HG03432 (cell line): ENCODE data around the gene LYSMD2.
"Not testable (repeated sequence)": the region's sequence is repeated elsewhere in the genome, so short reads cannot be mapped to it uniquely, and the experiment has no call there.

Experiments used
- ATAC-seq: cut with Tn5 transposase; IDR thresholded peaks from one replicate; pipeline ENCODE4 v1.9.1; 2021; ENCODE audit warnings: mild to moderate bottlenecking, moderate library complexity; ENCODE audit not compliant: unreplicated experiment

The LYSMD2 gene, protein sequence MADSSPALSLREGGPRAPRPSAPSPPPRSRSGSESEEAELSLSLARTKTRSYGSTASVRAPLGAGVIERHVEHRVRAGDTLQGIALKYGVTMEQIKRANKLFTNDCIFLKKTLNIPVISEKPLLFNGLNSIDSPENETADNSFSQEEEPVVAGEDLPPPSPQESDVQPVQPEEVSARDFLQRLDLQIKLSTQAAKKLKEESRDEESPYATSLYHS

DNA sequence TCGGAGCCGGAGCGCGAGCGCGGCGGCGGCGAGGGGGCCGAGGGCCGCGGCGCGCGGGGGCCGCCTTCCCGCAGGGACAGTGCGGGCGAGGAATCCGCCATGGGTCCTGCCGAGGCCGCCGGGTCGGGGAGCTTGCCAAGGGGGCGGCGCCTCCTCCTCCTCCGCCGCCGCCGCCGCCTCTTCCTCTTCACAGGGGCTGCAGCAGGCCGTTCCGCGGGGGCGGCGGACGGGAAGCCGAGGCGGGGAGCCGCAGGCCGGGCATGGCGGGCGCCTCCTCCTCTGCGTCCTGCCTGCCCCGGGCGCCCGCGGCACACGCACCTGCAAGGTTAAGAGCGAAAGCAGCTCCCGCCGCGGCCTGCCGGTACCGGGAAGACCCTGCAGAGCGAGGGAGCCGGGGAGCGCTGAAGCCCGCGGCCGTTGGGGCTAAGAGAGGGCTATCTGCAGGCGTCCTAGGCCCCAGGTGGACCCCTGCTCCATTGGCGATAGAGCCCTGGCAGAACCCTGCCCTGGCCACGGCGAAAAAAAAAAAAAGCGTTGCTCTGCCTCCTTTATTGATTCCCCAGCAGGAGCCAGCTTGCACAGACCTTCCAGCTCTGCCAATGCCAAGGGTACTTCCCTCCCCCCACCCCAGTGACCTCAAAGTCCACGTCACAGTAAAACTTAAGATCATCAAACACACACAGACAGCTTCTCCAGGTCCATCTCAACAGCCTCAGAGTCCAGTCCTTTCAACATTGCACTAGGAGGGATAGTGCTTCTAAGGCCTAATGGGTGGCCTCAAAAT lies at the start of gene LYSMD2:
Gene LYSMD2, minus strand, starts transcription at position 134 of the 784 bp plus-strand sequence. Its CDS starts 33 bp downstream, at position 101.
- peak; percentile 62 for ATAC-seq

DNA sequence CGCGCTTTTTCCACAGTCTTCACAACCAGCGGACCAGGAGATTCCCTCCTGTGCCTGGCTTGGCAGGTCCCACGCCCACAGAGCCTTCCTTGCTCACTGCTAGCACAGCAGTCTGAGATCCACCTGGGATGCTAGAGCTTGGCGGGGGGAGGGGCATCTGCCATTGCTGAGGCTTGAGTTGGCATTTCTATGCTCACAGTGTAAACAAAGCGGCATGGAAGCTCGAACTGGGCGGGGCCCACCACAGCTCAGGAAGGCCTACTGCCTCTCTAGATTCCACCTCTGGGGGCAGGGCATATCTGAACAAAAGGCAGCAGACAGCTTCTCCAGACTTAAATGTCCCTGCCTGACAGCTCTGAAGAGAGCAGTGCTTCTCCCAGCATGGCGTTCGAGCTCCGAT lies 49.7 kb upstream of the LYSMD2 start:
- ATAC-seq = not testable (repeated sequence)

DNA sequence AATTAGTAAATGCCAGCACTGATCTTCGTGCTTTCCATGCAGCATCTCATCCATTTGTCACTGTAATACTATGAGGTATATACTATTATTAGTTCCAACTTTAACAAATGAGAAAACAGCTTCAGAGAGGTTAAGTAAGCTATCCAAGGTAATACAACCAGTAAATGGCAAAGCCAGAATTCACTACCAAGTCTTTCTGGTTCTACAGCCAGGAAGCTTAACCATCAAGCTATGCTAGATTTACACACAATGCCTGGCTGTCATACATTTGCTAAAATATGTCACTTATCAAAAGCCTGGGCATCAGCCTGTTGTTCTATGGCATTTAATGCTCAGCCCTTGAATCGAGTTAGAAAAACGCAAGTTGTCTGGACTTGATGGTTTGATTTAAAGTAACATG lies 46.5 kb upstream of the LYSMD2 start:
- ATAC-seq = no peak

DNA sequence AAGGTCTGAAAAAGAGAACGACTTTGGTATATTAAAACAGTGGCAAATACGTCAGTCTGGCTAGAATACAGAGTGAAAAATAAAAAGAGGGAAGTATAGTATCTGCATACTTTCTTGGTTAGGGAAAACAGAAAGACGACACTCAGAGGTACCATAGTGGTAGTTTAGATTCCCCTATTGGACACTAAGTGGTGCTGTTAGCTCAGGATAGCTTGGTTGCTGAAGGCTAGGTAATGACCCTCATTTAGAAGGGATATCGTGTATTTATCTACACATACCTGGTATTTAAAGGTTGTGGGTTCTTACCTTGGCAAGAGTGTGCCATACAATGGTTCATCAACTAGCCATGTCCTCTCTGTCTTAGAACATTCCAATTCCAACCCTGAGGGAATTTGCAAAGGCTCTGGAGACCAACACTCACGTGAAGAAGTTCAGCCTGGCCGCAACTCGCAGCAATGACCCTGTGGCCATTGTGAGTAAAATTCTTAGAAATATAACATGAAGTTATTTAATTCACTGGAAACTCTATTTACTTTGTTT lies 45.0 kb upstream of the LYSMD2 start:
- ATAC-seq = no peak

DNA sequence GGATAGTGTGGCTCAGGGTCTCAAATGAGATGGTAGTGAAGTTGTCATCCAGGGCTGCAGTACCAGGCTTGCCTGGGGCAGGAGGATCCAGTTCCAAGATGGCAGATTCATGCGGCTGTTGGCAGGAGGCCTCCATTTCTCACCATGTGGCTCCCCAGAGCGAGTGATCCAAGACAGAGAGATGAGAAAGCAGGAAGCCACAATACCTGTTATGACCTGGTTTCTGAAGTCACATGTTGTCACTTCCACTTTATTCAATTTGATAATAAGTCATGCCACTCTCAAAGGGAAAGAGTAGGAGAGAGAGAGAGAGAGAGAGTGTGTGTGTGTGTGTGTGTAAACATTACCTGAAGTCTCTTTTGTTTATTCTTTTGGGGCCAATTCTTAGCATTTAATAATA lies 44.1 kb upstream of the LYSMD2 start:
- no peak for ATAC-seq

DNA sequence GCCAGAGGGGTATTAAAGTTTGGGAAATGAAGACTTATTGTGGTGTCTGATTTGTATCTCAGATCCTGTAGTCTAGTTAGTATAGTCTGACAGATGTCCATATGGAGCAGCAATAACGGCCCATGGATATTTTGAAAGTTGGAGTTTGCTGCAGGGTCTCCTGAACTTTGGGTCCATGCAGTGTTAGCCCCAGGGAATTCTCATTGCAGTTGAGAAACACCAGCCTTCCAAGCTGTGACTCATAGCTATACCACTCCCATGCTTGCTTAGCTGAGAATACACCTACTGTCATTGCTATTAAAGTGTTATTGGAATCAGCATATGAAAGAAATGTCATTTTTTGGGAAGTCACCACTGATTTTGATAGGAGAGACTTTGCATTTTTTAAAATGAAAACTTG lies 43.2 kb upstream of the LYSMD2 start:
- no peak for ATAC-seq

DNA sequence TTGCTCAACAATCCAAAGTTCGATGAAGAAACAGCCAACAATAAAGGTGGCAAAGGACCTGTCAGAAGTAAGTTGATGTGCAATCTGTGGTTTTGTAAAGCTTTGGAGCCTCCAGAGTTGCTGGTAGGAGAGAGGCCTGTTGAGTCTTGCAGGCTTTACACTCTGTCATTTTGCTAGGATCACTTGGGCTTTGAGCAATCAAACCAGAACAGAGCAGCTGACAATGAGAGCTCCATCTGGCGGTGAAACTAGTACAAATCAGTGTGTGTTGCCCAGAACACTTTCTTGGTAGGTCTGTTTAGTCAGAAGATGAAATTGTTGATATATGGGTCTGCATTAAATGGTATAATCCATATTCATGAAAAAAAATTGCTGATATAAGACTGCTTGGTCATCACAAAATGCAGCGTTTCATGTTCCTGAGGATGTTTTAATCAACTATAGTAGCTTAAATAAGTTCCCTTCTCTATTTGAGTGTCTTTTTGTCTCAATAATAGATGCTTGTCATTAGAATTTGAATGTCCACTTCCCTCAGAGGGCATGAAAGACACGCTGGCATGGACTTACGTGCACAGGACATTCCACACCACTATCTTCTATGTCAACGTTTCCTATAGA lies 39.6 kb upstream of the LYSMD2 start:
- peak; percentile 60 for ATAC-seq

DNA sequence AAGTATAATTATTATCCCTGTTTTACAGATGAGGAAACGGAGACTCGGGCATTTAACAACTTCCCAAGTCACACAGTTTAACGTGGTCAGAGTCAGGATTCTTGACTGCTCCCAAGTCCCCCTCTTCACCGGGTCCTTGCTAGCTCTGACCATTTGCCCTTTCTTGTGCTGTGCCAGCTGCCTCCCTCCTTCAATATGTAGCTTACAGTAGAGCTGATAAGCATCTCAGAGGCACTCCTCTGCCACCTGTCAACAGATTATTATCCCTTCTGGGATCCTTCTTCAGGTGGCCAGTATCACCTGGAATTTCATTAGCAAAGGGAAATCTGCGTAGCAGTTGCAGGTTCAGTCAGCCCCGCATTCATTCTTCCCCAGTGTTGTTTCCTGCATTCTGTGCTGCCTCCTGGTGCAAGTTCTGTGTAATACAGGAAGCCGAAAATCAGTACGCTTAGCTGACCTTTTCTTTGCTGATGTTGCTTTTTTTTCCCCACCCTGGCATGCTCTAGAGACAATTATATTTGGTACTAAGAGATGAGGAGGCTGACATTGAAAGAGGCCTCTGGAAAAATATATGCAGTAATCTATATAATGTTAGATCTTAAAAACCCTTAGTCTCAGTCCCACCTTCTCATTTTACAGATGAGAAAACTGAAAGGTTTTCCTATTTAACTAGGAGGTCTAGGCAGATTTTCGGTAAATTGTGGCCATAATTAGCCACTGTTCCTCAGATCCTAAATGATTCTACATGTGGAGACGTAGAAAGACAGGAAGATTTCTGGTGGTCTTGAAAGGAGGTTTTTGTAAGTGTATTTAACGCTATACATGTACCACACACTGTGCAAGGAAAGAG lies 38.7 kb upstream of the LYSMD2 start:
- no peak for ATAC-seq

DNA sequence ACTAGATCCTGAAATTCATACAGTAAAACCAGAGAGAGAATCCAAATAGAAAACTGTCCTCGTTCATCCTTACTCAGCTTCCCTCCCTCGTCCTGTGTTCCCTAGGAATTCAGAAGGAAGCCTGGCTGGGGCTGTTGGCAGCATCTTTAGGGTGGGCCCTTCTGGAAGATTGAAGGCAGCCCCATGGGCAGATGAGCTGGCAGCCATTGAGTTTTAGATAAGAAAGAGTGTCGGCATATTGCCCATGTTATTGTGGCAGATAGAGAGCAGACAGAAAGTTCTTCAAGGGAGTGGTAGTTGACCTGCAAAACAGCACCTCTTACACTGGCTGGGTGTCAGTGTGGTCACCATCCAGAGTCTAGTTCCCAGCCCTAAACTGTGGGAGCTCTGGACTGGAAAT lies 37.5 kb upstream of the LYSMD2 start:
- no peak for ATAC-seq

DNA sequence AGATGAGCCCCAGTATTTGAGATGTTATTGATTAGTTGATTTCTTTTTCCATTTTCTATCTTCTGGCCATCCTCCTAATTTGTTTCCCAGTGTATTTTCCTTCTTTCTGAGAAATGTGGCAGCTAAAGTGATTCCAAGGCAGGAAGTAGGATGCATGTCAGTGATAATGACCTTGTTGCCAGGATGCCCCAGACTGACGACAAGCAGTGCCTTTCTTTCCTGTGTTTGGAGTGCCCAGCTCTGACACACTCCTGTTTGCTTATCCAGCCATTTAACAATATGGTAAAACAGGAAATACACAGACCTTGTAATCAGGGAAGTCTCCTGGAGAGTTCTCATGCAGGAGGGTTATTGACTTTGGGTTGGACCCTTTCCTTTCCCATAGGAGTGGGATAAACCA lies 34.3 kb upstream of the LYSMD2 start:
- ATAC-seq = no peak

DNA sequence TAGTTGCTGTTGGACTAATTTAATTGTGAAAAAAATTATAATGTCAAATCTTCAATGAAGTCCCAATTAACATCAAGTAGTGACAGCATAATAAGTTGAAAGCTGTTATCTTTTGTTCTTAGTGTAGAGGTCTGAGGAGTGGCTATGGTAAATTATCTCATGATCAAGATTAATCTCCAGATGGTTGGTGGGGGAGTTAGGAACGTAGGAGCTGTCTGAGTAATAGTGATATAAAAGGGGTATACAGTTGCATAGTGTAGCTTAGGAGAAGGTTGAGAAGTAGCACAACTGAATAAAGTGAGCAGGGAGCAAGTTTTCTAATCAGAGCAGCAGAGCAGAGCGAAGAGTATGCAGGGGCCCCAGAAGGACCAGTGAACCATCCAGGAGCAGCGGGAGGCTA lies 33.4 kb upstream of the LYSMD2 start:
- no peak for ATAC-seq

DNA sequence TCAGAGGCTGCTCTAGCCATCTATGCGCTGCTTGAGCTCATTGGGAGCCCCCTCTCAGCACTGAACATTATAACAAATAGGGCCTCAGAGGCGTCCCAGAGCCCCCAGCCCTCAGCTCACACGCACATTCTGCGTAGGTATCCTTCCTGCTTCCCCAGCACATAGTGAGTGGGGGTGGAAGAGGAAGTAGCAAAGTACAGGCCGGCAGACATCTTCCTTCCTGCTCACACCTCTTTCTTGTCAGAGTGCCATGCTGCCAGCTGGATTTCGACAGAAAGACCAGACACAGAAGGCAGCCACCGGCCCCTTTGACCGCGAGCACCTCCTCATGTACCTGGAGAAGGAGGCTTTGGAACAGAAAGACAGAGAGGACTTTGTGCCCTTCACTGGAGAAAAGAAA lies 30.6 kb upstream of the LYSMD2 start:
- ATAC-seq = no peak

DNA sequence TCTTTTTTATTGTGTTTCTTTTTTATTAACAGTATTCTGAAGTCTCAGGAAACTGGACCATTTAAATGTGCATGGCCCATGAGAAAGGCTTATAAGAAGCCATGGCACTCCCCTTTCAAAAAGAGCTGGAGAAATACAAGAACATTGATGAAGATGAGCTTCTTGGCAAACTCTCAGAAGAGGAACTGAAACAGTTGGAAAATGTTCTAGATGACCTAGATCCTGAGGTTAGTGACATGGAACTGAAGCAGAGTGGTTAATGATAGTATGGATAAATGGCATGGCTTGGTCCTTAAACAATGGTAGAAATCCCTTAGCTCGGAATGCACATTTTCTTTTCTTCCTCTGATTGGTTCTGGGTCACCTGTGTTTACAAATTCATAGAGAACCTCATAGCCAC lies 28.9 kb upstream of the LYSMD2 start:
- ATAC-seq = no peak

DNA sequence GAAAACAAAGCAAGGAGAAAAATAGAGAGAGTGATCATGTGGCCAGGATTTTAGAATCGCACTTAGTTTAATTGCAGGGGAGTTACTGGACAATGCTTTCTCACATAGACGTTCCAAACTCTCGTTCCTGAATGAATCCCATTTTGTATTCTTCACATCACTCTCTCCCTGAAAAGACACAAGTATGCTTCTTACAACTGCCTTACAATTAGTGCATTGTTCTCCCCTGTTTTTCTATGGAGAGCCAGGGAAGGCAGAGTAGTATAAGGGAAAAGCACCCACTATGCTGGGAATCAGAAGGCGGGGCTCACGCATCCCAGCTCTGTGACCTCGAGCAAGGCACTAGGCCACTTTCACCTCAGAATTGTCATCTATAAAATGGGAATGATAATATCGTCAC lies 28.3 kb upstream of the LYSMD2 start:
- ATAC-seq = no peak

DNA sequence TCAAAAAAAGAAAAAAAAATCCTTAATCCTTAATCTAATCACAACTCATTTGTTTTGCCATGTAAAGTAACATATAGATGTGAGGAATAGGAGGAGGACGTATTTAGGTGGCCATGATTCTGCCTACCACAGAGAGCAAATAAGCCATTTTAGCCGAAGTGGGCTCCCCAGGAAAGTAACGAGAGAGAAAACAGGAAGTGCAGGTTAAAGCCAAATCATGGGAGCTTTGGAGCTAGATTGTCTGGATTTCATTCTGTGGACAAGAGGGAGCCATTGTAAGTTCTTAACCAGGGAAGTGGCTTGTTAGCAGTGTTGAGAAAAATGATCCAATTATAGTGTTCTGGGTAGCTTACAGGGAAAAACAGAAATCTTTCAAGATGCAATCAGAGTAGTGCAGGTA lies 23.4 kb upstream of the LYSMD2 start:
- ATAC-seq = no peak

DNA sequence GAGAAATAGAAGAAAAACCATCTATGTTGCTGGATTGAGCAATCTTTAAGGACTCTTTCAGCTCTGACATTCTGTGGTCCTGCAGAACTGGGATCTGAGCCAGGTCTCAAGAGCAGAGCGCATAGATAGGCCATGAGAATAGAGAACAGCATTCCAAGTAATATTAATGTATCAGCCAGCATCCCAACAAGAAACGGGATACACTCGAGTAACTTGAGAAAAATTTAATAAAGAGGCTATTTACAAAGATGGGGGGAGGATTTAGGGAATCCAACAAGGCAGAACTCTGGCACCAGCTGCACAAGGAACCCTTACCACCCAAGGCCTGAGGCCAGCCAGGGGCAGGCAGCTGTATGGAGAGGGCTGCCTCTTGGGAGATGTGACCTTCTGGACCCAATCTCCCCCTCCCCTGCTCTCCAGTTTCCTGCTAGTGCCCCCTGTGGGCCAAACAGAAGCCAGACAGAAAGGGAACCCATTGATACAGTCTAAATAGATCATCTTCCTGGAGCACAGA lies 22.2 kb upstream of the LYSMD2 start:
- ATAC-seq = no peak

DNA sequence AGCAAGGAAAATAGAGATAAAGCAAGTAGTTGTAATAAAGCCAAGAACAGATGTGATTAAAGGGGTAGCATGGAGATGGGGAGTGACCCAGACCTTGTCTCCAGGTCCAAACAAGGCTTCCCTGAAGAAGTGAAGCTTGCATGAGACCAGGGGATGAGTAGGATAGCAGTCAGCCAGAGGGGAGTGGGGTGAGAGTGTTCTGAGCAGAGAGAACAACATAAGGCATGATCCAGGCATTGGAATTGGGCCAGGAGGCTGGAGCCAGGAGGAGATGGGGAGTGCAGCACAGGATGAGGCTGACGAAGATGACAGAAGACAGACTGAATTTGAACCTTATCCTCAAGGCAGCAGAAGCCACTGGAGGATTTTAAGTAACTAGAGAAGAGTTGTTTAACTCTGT lies 21.2 kb upstream of the LYSMD2 start:
- ATAC-seq = no peak

DNA sequence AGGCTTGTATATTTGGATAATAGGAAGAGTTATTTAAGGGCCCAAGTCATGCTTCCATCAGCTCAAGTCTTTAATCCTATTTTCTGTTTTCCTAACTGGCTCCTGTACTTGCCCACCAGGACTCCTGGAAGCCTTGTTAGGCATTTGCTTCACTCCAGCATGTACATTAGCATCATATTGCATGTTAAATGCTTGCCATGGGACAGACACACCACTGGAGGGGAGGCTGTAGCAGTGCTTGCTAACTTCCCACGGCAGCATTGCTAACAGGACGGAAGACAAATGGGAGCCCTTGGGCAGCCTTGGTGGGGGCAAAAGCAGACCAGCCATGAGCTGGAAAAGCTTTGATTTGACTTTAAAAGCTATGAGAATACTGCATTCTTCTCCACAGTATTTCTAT lies 20.0 kb upstream of the LYSMD2 start:
- no peak for ATAC-seq

DNA sequence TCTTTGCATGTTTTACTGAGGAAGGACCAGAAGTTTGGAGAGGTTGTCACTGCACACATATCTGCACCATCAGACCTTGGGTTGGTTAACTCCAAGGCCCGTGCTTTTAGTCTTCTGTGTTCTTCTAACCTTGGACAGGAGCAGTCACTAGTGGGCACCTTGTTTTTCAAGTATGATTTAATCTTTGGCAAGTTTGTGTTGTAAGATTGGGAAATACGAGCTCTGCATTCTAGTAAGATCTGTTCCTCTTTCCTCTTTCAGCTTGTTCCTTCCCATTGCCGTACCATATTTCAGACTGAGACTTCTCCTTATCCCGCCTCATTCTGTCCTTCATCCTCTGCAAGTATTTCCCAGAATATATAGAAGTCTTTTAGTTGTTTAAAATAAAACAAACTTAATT lies 19.0 kb upstream of the LYSMD2 start:
- ATAC-seq = no peak

DNA sequence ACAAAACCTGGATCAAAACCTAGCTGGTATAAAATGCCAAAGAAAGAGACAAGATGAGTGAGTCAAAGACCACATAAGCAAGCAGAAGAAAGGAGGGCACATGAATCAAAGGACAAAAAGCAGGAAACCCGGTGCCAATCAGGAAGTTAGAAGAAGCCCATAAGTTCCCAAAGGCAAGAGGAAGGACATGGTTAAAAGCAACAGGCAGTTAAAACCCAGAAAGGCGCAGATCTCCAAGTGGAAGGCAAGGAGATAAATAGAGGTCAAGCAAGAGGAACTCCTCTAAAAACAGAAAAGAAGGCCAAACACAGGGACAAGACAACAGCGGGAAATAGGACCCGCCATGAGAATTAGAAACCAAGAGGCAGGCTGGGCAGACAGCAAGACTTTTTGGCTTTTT lies 18.3 kb upstream of the LYSMD2 start:
- ATAC-seq = no peak

DNA sequence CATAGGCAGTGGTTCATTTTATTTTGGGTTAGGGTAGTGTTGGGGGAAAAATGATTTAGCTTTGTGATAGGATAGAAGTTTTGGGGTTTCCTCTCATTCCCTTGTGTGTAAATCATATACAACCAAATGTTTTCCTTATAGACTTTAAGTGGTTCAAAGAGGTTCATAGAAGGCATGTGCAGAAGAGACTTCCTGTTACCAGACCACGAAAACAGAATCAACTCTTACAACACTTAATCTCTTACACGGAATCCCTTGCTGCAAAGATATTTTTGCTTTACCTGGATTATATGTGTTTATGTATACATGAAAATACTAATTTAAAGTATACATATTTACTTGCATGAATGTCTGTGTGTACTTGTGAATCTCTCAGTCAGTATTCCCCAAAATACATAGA lies 16.8 kb upstream of the LYSMD2 start:
- no peak for ATAC-seq
